HepG2 (cell line): ENCODE data around the gene NT5DC4. TPM values are rescaled to one million over a fixed set of nuclear protein-coding genes. Genes with fewer than 3 reads are reported as not detected.

Source experiments
- HNRNPL ChIP-seq: fragments of 200-400 bp; formaldehyde crosslinking; IDR thresholded peaks from 2 replicates; pipeline ENCODE4 v1.6.1; 2017; ENCODE audit warnings: mild to moderate bottlenecking, low read depth, low read length
- MAFG ChIP-seq: sonication (generic); formaldehyde crosslinking; IDR thresholded peaks from 2 replicates; pipeline ENCODE4 v1.5.1; 2020; ENCODE audit warnings: mild to moderate bottlenecking, missing genetic modification reagents
- ONECUT2 ChIP-seq: sonication (generic); formaldehyde crosslinking; IDR thresholded peaks from 2 replicates; pipeline ENCODE4 v1.4.0; 2020; ENCODE audit warnings: missing genetic modification reagents
- SRF ChIP-seq: IDR thresholded peaks from 2 replicates; pipeline ENCODE4 v1.6.1; 2011; ENCODE audit warnings: mild to moderate bottlenecking, low read depth, low read length, moderate library complexity
- SRSF4 ChIP-seq: fragments of 200-400 bp; formaldehyde crosslinking; IDR thresholded peaks from one replicate; pipeline ENCODE4 v1.6.1; 2018; ENCODE audit warnings: mild to moderate bottlenecking, low read depth, low read length, moderate library complexity; ENCODE audit not compliant: poor library complexity, severe bottlenecking
- ZC3H13 ChIP-seq: sonication (generic); formaldehyde crosslinking; IDR thresholded peaks from 2 replicates; pipeline ENCODE4 v1.8.1; 2023; ENCODE audit warnings: mild to moderate bottlenecking, missing genetic modification reagents, moderate library complexity
- ZSCAN31 ChIP-seq: sonication (generic); formaldehyde crosslinking; IDR thresholded peaks from 2 replicates; pipeline ENCODE4 v1.5.0; 2020; ENCODE audit warnings: low read depth, mild to moderate bottlenecking, missing genetic modification reagents
- polyA plus RNA-seq, 8 experiments: library from polyadenylated mRNA; depleted of rRNA in 3 of 8; stranded (reverse) in 7 of 8; unstranded in 1 of 8; fragments of >200 nt; fragmentation: Illumina TruSeq in 4 of 8; extraction: Trizol in 4 of 8; gene quantifications; 2 replicates each; pipeline versions ENCODE4 v1.2.1 to v1.2.3, GENCODE V29; 2011 to 2016; ENCODE audit warnings: low read depth in 4 of 8, missing spikeins in 1 of 8, mixed read lengths in 1 of 8; ENCODE audit not compliant: insufficient read depth in 1 of 8
- total RNA-seq, 5 experiments: library from RNA; depleted of rRNA; stranded (reverse); fragments of >200 nt; fragmentation: Illumina TruSeq; extraction: Trizol; gene quantifications; 2 replicates each; pipeline ENCODE4 v1.2.3, GENCODE V29; 2016; ENCODE audit warnings: low read depth in 1 of 5
- TF ChIP-seq, protein P1 (sequence below): sonication (generic); formaldehyde crosslinking; IDR thresholded peaks from 2 replicates; pipeline ENCODE4 v1.5.1; 2020; ENCODE audit warnings: missing genetic modification reagents, mild to moderate bottlenecking, borderline replicate concordance
- TF ChIP-seq, protein P2 (sequence below): sonication (generic); formaldehyde crosslinking; IDR thresholded peaks from 2 replicates; pipeline ENCODE4 v1.8.0; 2022; ENCODE audit warnings: mild to moderate bottlenecking, missing genetic modification reagents, moderate library complexity
- TF ChIP-seq, protein P3 (sequence below): sonication (generic); formaldehyde crosslinking; IDR thresholded peaks from 2 replicates; pipeline ENCODE4 v1.8.0; 2022; ENCODE audit warnings: missing genetic modification reagents, mild to moderate bottlenecking, inconsistent platforms, borderline replicate concordance
- TF ChIP-seq, protein P4 (sequence below), 2 experiments: IDR thresholded peaks; 2 replicates each; pipeline ENCODE4 v1.6.1; 2011 to 2012; ENCODE audit warnings: low read length in 2 of 2, borderline replicate concordance in 1 of 2, low read depth in 1 of 2, mild to moderate bottlenecking in 1 of 2, moderate library complexity in 1 of 2
- TF ChIP-seq, protein P5 (sequence below): sonication (generic); formaldehyde crosslinking; IDR thresholded peaks from 2 replicates; pipeline ENCODE4 v1.4.0; 2020; ENCODE audit warnings: missing genetic modification reagents
- TF ChIP-seq, protein P6 (sequence below): sonication (generic); formaldehyde crosslinking; conservative IDR thresholded peaks from 2 replicates; pipeline ENCODE4 v1.8.1; 2023; ENCODE audit warnings: missing genetic modification reagents
- TF ChIP-seq, protein P7 (sequence below): sonication (generic); formaldehyde crosslinking; IDR thresholded peaks from 2 replicates; pipeline ENCODE4 v1.8.0; 2023; ENCODE audit warnings: mild to moderate bottlenecking, missing genetic modification reagents

The NT5DC4 gene
- total and polyA plus RNA-seq, 2 of the 13 experiments (the other 11 are each of a cell fraction or from before 2014, with no cell fraction given) = 0.04 to 4.2 TPM

DNA sequence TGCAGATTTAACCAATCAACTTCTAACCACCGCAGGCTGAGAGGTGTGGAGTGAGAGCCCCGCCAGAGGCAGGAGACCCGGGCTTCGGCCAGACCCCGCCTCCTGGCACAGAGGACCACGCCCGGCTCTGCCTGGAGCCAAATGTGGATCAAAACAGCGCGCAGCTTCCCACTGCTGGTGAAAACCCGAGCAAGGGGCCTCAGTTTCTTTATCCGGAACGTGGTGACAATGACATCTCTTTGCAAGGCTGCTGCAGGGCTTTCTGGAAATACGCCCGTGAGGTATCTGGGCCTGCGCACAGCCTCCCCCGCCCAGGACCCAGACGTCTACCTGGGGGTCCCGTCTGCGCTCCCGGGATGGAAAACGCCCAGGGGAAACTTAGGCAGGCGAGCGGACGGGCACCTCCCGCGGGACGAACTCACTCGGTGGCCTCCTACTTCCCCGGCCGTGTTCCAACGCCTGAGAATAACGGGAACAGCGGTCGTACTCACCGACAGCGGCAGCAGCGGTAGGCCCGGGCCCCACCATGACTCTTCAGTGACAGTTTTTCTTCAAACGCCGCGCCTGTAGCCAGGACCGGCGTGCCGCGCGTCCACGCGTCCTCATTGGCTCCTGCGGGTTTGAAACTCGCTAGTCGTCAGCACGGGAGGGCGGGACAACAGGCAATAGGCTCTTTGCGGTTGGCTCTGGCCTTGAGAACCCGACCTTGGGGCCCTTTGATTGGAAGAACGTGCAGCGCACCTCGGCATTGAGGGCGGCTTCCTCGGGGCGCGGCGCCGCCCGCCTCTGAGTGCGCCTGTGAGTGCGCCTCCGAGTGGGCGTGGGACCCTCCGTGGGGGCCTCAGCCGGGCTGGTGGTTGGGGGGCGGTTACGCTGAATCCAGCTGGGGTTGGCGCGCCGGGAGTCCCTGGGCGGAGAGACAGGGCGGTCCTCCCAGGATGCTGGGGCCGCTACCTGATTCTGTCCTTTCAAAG is 43.5 kb downstream of the NT5DC4 start, which contains the start of gene CKAP2L (continued):
- TF ChIP-seq, protein P1, sequence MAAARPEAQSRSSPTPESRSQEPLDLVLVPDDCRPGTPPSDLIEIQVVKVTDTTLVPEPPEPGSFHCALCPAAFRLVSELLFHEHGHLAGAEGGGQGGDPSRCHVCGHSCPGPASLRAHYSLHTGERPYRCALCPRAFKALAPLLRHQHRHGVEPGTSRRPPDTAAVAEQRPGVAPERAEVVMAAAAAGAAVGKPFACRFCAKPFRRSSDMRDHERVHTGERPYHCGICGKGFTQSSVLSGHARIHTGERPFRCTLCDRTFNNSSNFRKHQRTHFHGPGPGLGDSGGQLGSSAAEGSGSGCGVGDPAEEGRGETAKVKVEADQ = no peak
- TF ChIP-seq, protein P2, sequence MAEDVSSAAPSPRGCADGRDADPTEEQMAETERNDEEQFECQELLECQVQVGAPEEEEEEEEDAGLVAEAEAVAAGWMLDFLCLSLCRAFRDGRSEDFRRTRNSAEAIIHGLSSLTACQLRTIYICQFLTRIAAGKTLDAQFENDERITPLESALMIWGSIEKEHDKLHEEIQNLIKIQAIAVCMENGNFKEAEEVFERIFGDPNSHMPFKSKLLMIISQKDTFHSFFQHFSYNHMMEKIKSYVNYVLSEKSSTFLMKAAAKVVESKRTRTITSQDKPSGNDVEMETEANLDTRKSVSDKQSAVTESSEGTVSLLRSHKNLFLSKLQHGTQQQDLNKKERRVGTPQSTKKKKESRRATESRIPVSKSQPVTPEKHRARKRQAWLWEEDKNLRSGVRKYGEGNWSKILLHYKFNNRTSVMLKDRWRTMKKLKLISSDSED (CRISPR knock-in tag) = peak; percentile 92; the same call in 1 of the 2 replicates
- TF ChIP-seq, protein P3, sequence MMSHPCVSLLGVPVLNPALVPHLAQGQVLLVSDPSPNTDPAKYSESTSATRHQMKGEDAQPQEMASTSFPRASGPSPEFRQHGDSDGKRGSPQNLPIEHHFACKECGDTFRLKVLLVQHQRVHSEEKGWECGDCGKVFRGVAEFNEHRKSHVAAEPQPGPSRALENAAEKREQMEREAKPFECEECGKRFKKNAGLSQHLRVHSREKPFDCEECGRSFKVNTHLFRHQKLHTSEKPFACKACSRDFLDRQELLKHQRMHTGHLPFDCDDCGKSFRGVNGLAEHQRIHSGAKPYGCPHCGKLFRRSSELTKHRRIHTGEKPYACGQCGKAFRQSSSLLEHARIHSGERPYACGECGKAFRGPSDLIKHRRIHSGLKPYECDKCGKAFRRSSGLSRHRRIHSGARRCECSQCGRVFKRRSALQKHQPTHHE (CRISPR knock-in tag) = peak; percentile 92
- TF ChIP-seq ZC3H13 (CRISPR knock-in tag) (peak; percentile 98), SRSF4 (no peak), HNRNPL (0 out of 2 replicates have a peak, but pooled peaks have one; percentile 46), SRF (no peak), ONECUT2 (no peak), MAFG (CRISPR knock-in tag) (no peak), ZSCAN31 (CRISPR knock-in tag) (peak; percentile 87; the same call in 1 of the 2 replicates)
- TF ChIP-seq, protein P4, sequence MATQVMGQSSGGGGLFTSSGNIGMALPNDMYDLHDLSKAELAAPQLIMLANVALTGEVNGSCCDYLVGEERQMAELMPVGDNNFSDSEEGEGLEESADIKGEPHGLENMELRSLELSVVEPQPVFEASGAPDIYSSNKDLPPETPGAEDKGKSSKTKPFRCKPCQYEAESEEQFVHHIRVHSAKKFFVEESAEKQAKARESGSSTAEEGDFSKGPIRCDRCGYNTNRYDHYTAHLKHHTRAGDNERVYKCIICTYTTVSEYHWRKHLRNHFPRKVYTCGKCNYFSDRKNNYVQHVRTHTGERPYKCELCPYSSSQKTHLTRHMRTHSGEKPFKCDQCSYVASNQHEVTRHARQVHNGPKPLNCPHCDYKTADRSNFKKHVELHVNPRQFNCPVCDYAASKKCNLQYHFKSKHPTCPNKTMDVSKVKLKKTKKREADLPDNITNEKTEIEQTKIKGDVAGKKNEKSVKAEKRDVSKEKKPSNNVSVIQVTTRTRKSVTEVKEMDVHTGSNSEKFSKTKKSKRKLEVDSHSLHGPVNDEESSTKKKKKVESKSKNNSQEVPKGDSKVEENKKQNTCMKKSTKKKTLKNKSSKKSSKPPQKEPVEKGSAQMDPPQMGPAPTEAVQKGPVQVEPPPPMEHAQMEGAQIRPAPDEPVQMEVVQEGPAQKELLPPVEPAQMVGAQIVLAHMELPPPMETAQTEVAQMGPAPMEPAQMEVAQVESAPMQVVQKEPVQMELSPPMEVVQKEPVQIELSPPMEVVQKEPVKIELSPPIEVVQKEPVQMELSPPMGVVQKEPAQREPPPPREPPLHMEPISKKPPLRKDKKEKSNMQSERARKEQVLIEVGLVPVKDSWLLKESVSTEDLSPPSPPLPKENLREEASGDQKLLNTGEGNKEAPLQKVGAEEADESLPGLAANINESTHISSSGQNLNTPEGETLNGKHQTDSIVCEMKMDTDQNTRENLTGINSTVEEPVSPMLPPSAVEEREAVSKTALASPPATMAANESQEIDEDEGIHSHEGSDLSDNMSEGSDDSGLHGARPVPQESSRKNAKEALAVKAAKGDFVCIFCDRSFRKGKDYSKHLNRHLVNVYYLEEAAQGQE (IDR thresholded peaks at IDR 0.05; ENCODE audit: borderline replicate concordance in 1 of 2, low read depth in 1 of 2, low read length in 2 of 2) = no peak
- TF ChIP-seq, protein P5, sequence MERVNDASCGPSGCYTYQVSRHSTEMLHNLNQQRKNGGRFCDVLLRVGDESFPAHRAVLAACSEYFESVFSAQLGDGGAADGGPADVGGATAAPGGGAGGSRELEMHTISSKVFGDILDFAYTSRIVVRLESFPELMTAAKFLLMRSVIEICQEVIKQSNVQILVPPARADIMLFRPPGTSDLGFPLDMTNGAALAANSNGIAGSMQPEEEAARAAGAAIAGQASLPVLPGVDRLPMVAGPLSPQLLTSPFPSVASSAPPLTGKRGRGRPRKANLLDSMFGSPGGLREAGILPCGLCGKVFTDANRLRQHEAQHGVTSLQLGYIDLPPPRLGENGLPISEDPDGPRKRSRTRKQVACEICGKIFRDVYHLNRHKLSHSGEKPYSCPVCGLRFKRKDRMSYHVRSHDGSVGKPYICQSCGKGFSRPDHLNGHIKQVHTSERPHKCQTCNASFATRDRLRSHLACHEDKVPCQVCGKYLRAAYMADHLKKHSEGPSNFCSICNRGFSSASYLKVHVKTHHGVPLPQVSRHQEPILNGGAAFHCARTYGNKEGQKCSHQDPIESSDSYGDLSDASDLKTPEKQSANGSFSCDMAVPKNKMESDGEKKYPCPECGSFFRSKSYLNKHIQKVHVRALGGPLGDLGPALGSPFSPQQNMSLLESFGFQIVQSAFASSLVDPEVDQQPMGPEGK (CRISPR knock-in tag) = peak; percentile 94
- TF ChIP-seq, protein P6, sequence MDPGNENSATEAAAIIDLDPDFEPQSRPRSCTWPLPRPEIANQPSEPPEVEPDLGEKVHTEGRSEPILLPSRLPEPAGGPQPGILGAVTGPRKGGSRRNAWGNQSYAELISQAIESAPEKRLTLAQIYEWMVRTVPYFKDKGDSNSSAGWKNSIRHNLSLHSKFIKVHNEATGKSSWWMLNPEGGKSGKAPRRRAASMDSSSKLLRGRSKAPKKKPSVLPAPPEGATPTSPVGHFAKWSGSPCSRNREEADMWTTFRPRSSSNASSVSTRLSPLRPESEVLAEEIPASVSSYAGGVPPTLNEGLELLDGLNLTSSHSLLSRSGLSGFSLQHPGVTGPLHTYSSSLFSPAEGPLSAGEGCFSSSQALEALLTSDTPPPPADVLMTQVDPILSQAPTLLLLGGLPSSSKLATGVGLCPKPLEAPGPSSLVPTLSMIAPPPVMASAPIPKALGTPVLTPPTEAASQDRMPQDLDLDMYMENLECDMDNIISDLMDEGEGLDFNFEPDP (CRISPR knock-in tag) = no peak
- TF ChIP-seq, protein P7, sequence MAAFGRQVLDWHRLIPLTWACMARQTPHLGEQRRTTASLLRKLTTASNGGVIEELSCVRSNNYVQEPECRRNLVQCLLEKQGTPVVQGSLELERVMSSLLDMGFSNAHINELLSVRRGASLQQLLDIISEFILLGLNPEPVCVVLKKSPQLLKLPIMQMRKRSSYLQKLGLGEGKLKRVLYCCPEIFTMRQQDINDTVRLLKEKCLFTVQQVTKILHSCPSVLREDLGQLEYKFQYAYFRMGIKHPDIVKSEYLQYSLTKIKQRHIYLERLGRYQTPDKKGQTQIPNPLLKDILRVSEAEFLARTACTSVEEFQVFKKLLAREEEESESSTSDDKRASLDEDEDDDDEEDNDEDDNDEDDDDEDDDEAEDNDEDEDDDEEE (CRISPR knock-in tag) = no peak
